Kidney (tissue), 14 donors: ENCODE measurements around the gene TRIM44. TPM values are rescaled to one million over a fixed set of nuclear protein-coding genes. Genes with fewer than 3 reads are reported as not detected.

Experiments used
- DNase-seq, 5 donors: peaks; one replicate each; pipeline ENCODE4 v3.0.0-alpha.2; 2013 to 2020
- FAIRE-seq: peaks from 2 replicates; lab custom pipeline; 2012; peaks lifted over from hg19 to GRCh38; lab: Jason Lieb, UNC
- H3K27ac ChIP-seq, 2 donors: one replicate each; pipeline ENCODE4 v1.7.0; 2013; ENCODE audit warnings: low read depth in 2 of 2, low read length in 2 of 2, inconsistent platforms in 1 of 2
- H3K27me3 ChIP-seq: one replicate; pipeline ENCODE4 v1.7.1; 2013; ENCODE audit warnings: low read length, inconsistent platforms; ENCODE audit not compliant: control insufficient read depth, insufficient read depth
- H3K36me3 ChIP-seq, 3 donors: one replicate each; pipeline versions ENCODE4 v1.7.0 to v1.7.1; 2013; ENCODE audit warnings: low read length in 3 of 3, control low read depth in 1 of 3, inconsistent platforms in 1 of 3; ENCODE audit not compliant: insufficient read depth in 3 of 3, control insufficient read depth in 2 of 3
- H3K4me1 ChIP-seq, 3 donors: one replicate each; pipeline versions ENCODE4 v1.7.0 to v1.7.1; 2013; ENCODE audit warnings: low read length in 3 of 3, inconsistent platforms in 1 of 3, low read depth in 1 of 3; ENCODE audit not compliant: control insufficient read depth in 2 of 3, insufficient read depth in 2 of 3
- H3K4me3 ChIP-seq, 3 donors: one replicate each; pipeline versions ENCODE4 v1.7.0 to v1.8.1; 2013; ENCODE audit warnings: low read length in 3 of 3, control low read depth in 1 of 3, inconsistent platforms in 1 of 3
- H3K9ac ChIP-seq, 3 donors: one replicate each; pipeline versions ENCODE4 v1.7.0 to v1.7.1; 2013; ENCODE audit warnings: low read length in 3 of 3, control low read depth in 1 of 3, inconsistent platforms in 1 of 3
- H3K9me3 ChIP-seq, 3 donors: one replicate each; pipeline versions ENCODE4 v1.7.0 to v1.7.1; 2013; ENCODE audit warnings: low read length in 3 of 3, control low read depth in 1 of 3, inconsistent platforms in 1 of 3; ENCODE audit not compliant: control insufficient read depth in 2 of 3, insufficient read depth in 1 of 3
- intact Hi-C: fragments of 100-400 bp; cut with DNase I; formaldehyde crosslinking; loops from one replicate; pipeline ENCODE4 v1.11.1; 2022
- polyA plus RNA-seq: library from polyadenylated mRNA; stranded (reverse); fragments of 350-450 nt; fragmentation: Illumina TruSeq; extraction: RNeasy Lipid Tissue Mini Kit (QIAGEN cat#74804); gene quantifications from one replicate; pipeline ENCODE4 v1.2.3, GENCODE V29; 2014; ENCODE audit warnings: low read depth, low replicate concordance; ENCODE audit not compliant: insufficient read depth
- total RNA-seq: library from RNA; stranded (reverse); fragmentation: NEBNext Ultra II Directional; extraction: Animal tissue kit (Norgen Biotek cat#: 25700); gene quantifications from one replicate; pipeline ENCODE4 v1.2.1, GENCODE V29; 2021
- TF ChIP-seq, protein P1 (sequence below): IDR thresholded peaks from 3 replicates; pipeline ENCODE4 v1.5.1; 2012; ENCODE audit warnings: mild to moderate bottlenecking, moderate library complexity, borderline replicate concordance; ENCODE audit not compliant: insufficient read depth; ENCODE audit errors: extremely low read depth
- donor health status: control.
- donor health status: control.
- donor health status: control.
- donor health status: control.
- donor health status: control.
- donor health status: DM: yes; HTN: yes; CAD: no.
- donor health status: Normal renal cell carcinoma (clear cell type).

Gene TRIM44
- total and polyA plus RNA-seq, 2 donors from 2014 or later = 14.5 to 88.9 TPM

DNA sequence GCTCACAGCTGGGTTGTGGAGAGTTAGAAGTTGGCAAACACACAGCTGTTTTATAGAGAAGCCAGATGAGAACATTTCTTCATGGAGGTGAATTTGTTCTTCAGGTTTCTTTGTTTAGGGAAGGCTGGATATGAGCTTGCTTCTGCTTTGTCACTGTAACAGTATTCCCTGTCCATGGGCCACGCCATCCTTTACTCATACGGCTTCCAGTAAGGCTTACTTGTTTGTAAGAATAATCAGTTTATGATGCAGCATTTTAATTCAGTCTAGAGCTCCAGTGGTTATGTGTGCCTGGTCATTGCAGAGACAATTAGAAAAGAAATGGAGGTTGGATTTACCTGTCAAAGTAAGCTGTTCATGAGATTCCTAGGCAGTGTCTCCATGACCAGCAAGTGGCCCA is 131.8 kb downstream of the TRIM44 start:
- no peak overlapping the region for H3K27ac ChIP-seq
- no peak overlapping the region for H3K4me3 ChIP-seq
- H3K9ac ChIP-seq = no peak overlapping the region
- FAIRE-seq (no peak), DNase-seq (no peak)
- H3K36me3 ChIP-seq = no peaks in the 10 kb centered on the region
- H3K9me3 ChIP-seq = no peaks in the 10 kb centered on the region
- H3K4me1 ChIP-seq = peaks cover 0 to 5% (median 4%) of the 10 kb centered on the region in 3 donors
- TF ChIP-seq, protein P1, sequence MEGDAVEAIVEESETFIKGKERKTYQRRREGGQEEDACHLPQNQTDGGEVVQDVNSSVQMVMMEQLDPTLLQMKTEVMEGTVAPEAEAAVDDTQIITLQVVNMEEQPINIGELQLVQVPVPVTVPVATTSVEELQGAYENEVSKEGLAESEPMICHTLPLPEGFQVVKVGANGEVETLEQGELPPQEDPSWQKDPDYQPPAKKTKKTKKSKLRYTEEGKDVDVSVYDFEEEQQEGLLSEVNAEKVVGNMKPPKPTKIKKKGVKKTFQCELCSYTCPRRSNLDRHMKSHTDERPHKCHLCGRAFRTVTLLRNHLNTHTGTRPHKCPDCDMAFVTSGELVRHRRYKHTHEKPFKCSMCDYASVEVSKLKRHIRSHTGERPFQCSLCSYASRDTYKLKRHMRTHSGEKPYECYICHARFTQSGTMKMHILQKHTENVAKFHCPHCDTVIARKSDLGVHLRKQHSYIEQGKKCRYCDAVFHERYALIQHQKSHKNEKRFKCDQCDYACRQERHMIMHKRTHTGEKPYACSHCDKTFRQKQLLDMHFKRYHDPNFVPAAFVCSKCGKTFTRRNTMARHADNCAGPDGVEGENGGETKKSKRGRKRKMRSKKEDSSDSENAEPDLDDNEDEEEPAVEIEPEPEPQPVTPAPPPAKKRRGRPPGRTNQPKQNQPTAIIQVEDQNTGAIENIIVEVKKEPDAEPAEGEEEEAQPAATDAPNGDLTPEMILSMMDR = no peak
- intact Hi-C loops = no loop called here
- H3K27me3 ChIP-seq = no peaks in the 10 kb centered on the region

DNA sequence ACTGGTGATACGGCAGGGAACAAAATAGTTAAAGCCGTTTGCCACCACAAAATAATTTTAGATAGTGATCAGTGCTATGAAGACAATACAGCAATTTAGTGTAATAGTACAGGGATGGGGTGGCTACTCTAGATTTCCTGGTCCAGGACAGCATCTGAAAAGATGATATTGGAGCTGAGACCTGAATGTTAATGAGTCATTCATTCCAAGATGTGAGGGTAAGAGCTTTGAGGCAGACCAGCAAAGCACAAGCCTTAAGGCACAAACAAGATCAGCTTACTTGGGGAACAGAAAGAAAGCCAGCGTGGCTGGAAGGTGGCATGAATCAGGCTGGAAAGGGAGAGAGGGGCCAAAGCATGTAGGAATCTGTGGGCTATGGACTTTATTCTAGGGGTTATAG is 132.3 kb downstream of the TRIM44 start:
- Histone ChIP-seq H3K9ac (no peak overlapping the region), H3K36me3 (no peaks in the 10 kb centered on the region), H3K4me1 (peaks cover 0 to 5% (median 3%) of the 10 kb centered on the region in 3 donors), H3K27ac (no peak overlapping the region), H3K27me3 (no peaks in the 10 kb centered on the region), H3K9me3 (no peaks in the 10 kb centered on the region), H3K4me3 (no peak overlapping the region)
- intact Hi-C loops = no loop called here
- TF ChIP-seq, protein P1 = no peak
- FAIRE-seq (no peak), DNase-seq (no peak)

- Histone ChIP-seq H3K36me3 (no peaks in the 10 kb centered on the region), H3K27ac (no peak overlapping the region), H3K27me3 (no peaks in the 10 kb centered on the region), H3K9me3 (no peaks in the 10 kb centered on the region), H3K4me1 (peaks cover 0 to 8% (median 5%) of the 10 kb centered on the region in 3 donors), H3K9ac (no peak overlapping the region), H3K4me3 (no peak overlapping the region)
- TF ChIP-seq, protein P1 = no peak
- DNase-seq = no peak
- no peak for FAIRE-seq
- intact Hi-C loops = no loop called here
Observed at GRCh38 chr11:35796562-35796961, 134.0 kb downstream of the TRIM44 start.

GRCh38 chr11:35798423-35798822 is 135.8 kb downstream of the TRIM44 start:
- H3K9me3 ChIP-seq = no peaks in the 10 kb centered on the region
- H3K4me3 ChIP-seq = no peak overlapping the region
- no peaks in the 10 kb centered on the region for H3K27me3 ChIP-seq
- no peaks in the 10 kb centered on the region for H3K36me3 ChIP-seq
- no peak overlapping the region for H3K27ac ChIP-seq
- TF ChIP-seq, protein P1 = no peak
- intact Hi-C loops = no loop called here
- DNase-seq = no peak
- peaks cover 0 to 5% (median 0%) of the 10 kb centered on the region in 3 donors for H3K4me1 ChIP-seq
- no peak overlapping the region for H3K9ac ChIP-seq
- FAIRE-seq = no peak
